Activated CD4-positive, alpha-beta T cell treated with anti-CD3 and anti-CD28 coated beads, Interleukin-2, amount 50 U/mL, for 48 hours (primary cell): ENCODE results near the gene BTC.
"Not testable (repeated sequence)": the region's sequence is repeated elsewhere in the genome, so short reads cannot be mapped to it uniquely, and the experiment has no call there.

Experiments used
- DNase-seq, 2 experiments: peaks; one replicate each; pipeline ENCODE4 v3.0.0-alpha.2; 2020

Gene BTC

GRCh38 chr4:74757136-74757535, 37.2 kb downstream of the BTC start:
- DNase-seq = no peak

DNA sequence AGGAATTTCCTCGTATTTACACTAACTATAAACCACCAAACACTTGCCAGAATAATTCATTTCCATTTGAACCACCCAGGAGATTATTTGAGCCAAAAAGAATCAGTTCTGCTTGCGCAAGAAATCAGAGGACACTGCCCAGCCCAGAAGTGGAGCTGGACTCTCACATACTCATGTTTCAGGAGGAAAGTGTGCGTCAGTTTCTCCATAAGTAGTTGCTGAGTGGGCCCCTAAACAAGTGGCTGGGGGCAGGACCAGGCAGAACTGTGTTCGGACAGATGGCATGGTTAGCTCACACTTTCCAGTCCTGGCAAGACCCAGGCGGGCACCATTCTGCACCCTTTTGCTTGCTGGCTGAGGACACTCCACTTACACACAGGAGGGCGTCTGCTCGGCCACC, 38.8 kb downstream of the BTC start:
- DNase-seq = no peak

DNA sequence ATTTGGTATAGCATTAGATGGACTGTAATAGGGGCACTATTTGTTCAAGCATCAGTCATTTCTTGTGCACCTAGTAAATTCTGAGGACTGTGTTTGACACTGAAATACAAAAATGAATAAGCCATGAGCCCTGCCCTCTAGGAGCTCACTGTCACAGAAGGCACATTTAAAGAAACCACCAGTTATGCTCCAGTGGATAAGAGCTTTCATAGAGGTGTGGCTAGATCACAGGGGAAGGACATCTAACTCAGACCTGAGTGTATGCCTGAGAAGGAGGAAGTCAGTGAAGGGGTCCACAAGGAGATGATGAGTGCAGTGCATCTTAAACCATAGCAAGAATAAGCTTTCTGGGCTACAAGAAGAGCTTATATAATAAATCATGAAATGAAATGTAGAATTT, 40.1 kb downstream of the BTC start:
- no peak for DNase-seq

GRCh38 chr4:74752798-74753197, 41.5 kb downstream of the BTC start:
- no peak for DNase-seq

- DNase-seq = no peak
Observed at GRCh38 chr4:74751856-74752255, 42.5 kb downstream of the BTC start.

- DNase-seq = no peak
Observed at GRCh38 chr4:74751247-74751646, 43.1 kb downstream of the BTC start.

DNA sequence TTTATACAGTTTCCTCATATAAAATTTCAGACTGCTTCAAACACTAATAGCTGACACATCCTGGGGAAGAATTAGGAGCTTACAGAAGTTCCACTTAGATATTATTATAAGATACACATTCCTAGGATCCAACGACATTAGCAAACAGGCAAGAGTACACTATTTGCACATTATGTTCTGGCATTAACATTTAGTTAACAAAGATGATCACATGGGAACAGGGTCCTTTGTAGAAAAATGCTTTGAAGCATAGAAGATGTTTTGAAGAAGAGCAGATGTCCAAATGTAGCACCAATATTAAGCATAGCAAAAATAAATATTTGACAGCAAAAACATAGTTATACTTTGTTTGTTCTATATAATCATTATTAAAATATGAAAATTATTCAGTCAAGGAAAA, 52.1 kb downstream of the BTC start:
- no peak for DNase-seq

GRCh38 chr4:74738464-74739143, 55.7 kb downstream of the BTC start:
- no peak for DNase-seq

GRCh38 chr4:74734995-74735394, 59.3 kb downstream of the BTC start:
- DNase-seq = no peak

DNA sequence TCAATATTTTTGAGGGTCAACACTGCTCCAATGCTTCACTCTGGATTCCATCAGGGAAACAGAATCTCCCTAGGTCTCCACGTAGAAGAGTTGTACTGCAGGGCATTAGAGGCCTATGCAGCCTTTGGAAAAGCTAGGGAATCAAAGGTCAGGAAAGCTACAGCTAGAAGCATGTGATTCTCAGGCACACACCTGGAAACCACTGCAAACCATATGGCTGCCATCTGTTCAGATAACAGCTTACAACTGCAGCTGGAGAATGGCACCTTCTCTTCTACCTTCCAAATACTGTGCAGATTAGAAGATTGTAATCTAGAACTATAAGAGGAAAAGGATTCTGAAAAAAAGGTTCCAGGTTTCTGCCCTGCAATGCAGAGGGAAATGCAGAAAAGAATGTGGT, 60.6 kb downstream of the BTC start:
- no peak for DNase-seq

GRCh38 chr4:74724979-74725378, 69.3 kb downstream of the BTC start:
- DNase-seq = no peak

DNA sequence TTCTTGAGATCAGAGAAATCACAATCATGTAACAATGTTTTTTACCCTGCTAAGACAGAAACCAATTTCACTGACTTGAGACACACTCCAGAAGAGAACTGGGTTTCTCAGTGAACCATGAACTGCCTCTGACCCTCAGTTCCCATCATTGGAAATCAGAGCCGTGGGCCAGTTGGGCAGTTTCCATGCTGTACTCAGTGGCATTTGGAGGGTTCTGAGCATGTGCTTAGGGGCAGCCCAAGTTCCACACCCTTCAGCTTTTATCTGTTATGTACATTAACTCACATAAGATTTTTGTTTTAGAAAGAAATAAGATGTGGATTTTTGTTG, 77.9 kb downstream of the BTC start:
- no peak for DNase-seq

- DNase-seq = no peak
Observed at GRCh38 chr4:74715706-74716435, 78.5 kb downstream of the BTC start.

DNA sequence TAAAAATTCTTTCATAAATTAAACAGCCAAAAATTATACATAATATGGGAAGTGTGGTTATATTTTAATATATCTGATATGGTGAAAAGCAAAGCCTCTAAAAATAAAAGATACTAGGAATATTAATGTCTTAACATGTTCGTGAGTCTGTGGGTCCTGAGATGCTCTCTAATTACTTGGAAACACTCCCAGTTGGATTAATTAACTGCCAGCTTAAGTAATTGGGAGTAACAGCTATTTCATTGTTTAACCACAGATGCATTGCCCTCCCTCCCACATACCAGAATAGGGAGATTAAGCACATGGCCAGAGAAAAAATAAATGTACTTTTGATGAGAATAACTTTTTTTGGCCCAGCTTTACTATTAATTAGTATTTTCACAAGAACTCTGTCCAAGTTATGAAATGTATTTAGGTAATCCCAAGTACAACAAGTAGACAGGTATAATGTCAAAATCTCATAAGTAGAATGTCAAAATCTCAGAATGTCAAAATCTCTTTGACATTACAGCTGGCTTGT, 79.7 kb downstream of the BTC start:
- no peak for DNase-seq

DNA sequence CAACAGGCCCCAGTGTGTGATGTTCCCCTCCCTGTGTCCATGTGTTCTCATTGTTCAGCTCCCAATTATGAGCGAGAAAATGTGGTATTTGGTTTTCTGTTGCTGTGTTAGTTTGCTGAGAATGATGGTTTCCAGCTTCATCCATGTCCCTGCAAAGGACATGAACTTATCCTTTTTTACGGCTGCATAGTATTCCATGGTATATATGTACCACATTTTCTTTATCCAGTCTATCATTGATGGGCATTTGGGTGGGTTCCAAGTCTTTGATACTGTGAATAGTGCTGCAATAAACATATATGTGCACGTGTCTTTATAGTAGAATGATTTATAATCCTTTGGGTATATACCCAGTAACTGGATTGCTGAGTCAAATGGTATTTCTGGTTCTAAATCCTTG, 86.2 kb downstream of the BTC start:
- DNase-seq = not testable (repeated sequence)
